ENCODE measurements around the gene LPIN3. TPM values are rescaled to one million over a fixed set of nuclear protein-coding genes. Genes with fewer than 3 reads are reported as not detected.

The LPIN3 gene
- total and polyA plus RNA-seq, 2 experiments from 2014 or later = 6.1 to 9.7 TPM

DNA sequence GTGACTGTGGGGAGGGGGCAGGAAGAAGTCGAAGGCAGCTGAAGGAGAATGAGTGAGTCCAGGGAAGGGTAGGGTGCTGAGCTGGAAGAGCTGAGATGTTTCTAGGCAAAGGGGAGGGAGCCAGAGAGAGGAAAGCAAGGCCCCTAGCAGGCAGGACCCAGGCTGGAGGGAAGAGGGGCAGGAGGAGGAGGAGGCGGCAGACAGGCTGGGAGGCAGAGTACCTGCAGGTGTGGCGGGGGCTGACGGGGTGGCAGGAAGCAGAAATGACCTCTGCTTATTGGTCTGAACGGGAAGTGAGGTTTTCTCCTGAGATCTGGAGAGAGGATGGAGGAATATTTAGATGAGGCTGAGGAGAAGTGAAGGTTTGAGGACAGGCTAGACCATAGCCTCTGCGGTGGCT lies 36.7 kb downstream of the LPIN3 start:
- Mint-ChIP-seq H3K9me3 (peaks cover 9% of the 10 kb centered on the region; the same call in 2 of the 3 replicates), H3K27ac (no peak overlapping the region), H3K4me1 (peaks cover 4% of the 10 kb centered on the region; the same call in 2 of the 3 replicates), H3K27me3 (ENCODE audit: insufficient read depth, low read depth, poor library complexity) (peaks cover 8% of the 10 kb centered on the region), H3K36me3 (ENCODE audit: low read depth) (peaks cover 5% of the 10 kb centered on the region; the same call in 2 of the 3 replicates), H3K4me3 (no peak overlapping the region)
- no peaks in the 10 kb centered on the region for H3K79me2 ChIP-seq (replicated peaks; ENCODE audit: insufficient read depth)
- no peaks in the 10 kb centered on the region for H3K36me3 ChIP-seq (ENCODE audit: insufficient read depth)
- H3K4me3 ChIP-seq = no peak overlapping the region
- DNase-seq (ENCODE audit: low spot score) (no peak), ATAC-seq (no peak)
- H3K9me2 ChIP-seq (ENCODE audit: insufficient read depth) = no peaks in the 10 kb centered on the region
- H3K4me2 ChIP-seq = no peak overlapping the region
- H4K20me1 ChIP-seq (replicated peaks; ENCODE audit: insufficient read depth) = no peaks in the 10 kb centered on the region; the same call in 1 of the 2 replicates
- H3F3A ChIP-seq (replicated peaks; ENCODE audit: low read depth) = no peaks in the 10 kb centered on the region
- H2AFZ ChIP-seq = no peak overlapping the region
- H3K27ac ChIP-seq (ENCODE audit: low read depth) = no peak overlapping the region
- no peaks in the 10 kb centered on the region for H3K4me1 ChIP-seq (ENCODE audit: insufficient read depth)
- H3K27me3 ChIP-seq (ENCODE audit: insufficient read depth) = no peaks in the 10 kb centered on the region
- TF ChIP-seq STAT1 (IDR thresholded peaks at IDR 0.05; ENCODE audit: unreplicated experiment) (no peak), ZNF331 (CRISPR knock-in tag; IDR thresholded peaks at IDR 0.05; ENCODE audit: low read depth) (no peak), POLR2AphosphoS5 (IDR thresholded peaks at IDR 0.05; ENCODE audit: low read depth) (no peak), EZH2phosphoT487 (IDR thresholded peaks at IDR 0.05; ENCODE audit: unreplicated experiment) (no peak), CREB1 (CRISPR knock-in tag; IDR thresholded peaks at IDR 0.05; ENCODE audit: low read depth) (no peak), NANOG (IDR thresholded peaks at IDR 0.05; ENCODE audit: borderline replicate concordance) (no peak), ZNF114 (CRISPR knock-in tag; IDR thresholded peaks at IDR 0.05) (no peak), EZH2 (IDR thresholded peaks at IDR 0.05; ENCODE audit: low read depth, unreplicated experiment) (no peak), JUNB (IDR thresholded peaks at IDR 0.05; ENCODE audit: unreplicated experiment) (no peak)
- TF ChIP-seq, protein P1, sequence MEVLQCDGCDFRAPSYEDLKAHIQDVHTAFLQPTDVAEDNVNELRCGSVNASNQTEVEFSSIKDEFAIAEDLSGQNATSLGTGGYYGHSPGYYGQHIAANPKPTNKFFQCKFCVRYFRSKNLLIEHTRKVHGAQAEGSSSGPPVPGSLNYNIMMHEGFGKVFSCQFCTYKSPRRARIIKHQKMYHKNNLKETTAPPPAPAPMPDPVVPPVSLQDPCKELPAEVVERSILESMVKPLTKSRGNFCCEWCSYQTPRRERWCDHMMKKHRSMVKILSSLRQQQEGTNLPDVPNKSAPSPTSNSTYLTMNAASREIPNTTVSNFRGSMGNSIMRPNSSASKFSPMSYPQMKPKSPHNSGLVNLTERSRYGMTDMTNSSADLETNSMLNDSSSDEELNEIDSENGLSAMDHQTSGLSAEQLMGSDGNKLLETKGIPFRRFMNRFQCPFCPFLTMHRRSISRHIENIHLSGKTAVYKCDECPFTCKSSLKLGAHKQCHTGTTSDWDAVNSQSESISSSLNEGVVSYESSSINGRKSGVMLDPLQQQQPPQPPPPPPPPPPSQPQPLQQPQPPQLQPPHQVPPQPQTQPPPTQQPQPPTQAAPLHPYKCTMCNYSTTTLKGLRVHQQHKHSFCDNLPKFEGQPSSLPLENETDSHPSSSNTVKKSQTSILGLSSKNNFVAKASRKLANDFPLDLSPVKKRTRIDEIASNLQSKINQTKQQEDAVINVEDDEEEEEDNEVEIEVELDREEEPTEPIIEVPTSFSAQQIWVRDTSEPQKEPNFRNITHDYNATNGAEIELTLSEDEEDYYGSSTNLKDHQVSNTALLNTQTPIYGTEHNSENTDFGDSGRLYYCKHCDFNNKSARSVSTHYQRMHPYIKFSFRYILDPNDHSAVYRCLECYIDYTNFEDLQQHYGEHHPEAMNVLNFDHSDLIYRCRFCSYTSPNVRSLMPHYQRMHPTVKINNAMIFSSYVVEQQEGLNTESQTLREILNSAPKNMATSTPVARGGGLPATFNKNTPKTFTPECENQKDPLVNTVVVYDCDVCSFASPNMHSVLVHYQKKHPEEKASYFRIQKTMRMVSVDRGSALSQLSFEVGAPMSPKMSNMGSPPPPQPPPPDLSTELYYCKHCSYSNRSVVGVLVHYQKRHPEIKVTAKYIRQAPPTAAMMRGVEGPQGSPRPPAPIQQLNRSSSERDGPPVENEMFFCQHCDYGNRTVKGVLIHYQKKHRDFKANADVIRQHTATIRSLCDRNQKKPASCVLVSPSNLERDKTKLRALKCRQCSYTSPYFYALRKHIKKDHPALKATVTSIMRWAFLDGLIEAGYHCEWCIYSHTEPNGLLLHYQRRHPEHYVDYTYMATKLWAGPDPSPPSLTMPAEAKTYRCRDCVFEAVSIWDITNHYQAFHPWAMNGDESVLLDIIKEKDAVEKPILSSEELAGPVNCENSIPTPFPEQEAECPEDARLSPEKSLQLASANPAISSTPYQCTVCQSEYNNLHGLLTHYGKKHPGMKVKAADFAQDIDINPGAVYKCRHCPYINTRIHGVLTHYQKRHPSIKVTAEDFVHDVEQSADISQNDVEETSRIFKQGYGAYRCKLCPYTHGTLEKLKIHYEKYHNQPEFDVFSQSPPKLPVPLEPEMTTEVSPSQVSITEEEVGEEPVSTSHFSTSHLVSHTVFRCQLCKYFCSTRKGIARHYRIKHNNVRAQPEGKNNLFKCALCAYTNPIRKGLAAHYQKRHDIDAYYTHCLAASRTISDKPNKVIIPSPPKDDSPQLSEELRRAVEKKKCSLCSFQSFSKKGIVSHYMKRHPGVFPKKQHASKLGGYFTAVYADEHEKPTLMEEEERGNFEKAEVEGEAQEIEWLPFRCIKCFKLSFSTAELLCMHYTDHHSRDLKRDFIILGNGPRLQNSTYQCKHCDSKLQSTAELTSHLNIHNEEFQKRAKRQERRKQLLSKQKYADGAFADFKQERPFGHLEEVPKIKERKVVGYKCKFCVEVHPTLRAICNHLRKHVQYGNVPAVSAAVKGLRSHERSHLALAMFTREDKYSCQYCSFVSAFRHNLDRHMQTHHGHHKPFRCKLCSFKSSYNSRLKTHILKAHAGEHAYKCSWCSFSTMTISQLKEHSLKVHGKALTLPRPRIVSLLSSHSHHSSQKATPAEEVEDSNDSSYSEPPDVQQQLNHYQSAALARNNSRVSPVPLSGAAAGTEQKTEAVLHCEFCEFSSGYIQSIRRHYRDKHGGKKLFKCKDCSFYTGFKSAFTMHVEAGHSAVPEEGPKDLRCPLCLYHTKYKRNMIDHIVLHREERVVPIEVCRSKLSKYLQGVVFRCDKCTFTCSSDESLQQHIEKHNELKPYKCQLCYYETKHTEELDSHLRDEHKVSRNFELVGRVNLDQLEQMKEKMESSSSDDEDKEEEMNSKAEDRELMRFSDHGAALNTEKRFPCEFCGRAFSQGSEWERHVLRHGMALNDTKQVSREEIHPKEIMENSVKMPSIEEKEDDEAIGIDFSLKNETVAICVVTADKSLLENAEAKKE (CRISPR knock-in tag; IDR thresholded peaks at IDR 0.05) = no peak
- TF ChIP-seq, protein P2, sequence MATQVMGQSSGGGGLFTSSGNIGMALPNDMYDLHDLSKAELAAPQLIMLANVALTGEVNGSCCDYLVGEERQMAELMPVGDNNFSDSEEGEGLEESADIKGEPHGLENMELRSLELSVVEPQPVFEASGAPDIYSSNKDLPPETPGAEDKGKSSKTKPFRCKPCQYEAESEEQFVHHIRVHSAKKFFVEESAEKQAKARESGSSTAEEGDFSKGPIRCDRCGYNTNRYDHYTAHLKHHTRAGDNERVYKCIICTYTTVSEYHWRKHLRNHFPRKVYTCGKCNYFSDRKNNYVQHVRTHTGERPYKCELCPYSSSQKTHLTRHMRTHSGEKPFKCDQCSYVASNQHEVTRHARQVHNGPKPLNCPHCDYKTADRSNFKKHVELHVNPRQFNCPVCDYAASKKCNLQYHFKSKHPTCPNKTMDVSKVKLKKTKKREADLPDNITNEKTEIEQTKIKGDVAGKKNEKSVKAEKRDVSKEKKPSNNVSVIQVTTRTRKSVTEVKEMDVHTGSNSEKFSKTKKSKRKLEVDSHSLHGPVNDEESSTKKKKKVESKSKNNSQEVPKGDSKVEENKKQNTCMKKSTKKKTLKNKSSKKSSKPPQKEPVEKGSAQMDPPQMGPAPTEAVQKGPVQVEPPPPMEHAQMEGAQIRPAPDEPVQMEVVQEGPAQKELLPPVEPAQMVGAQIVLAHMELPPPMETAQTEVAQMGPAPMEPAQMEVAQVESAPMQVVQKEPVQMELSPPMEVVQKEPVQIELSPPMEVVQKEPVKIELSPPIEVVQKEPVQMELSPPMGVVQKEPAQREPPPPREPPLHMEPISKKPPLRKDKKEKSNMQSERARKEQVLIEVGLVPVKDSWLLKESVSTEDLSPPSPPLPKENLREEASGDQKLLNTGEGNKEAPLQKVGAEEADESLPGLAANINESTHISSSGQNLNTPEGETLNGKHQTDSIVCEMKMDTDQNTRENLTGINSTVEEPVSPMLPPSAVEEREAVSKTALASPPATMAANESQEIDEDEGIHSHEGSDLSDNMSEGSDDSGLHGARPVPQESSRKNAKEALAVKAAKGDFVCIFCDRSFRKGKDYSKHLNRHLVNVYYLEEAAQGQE (IDR thresholded peaks at IDR 0.05; ENCODE audit: unreplicated experiment) = no peak
- TF ChIP-seq, protein P3, sequence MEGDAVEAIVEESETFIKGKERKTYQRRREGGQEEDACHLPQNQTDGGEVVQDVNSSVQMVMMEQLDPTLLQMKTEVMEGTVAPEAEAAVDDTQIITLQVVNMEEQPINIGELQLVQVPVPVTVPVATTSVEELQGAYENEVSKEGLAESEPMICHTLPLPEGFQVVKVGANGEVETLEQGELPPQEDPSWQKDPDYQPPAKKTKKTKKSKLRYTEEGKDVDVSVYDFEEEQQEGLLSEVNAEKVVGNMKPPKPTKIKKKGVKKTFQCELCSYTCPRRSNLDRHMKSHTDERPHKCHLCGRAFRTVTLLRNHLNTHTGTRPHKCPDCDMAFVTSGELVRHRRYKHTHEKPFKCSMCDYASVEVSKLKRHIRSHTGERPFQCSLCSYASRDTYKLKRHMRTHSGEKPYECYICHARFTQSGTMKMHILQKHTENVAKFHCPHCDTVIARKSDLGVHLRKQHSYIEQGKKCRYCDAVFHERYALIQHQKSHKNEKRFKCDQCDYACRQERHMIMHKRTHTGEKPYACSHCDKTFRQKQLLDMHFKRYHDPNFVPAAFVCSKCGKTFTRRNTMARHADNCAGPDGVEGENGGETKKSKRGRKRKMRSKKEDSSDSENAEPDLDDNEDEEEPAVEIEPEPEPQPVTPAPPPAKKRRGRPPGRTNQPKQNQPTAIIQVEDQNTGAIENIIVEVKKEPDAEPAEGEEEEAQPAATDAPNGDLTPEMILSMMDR (conservative IDR thresholded peaks at IDR 0.05; ENCODE audit: low read depth in 2 of 2) = no peak
- TF ChIP-seq, protein P4, sequence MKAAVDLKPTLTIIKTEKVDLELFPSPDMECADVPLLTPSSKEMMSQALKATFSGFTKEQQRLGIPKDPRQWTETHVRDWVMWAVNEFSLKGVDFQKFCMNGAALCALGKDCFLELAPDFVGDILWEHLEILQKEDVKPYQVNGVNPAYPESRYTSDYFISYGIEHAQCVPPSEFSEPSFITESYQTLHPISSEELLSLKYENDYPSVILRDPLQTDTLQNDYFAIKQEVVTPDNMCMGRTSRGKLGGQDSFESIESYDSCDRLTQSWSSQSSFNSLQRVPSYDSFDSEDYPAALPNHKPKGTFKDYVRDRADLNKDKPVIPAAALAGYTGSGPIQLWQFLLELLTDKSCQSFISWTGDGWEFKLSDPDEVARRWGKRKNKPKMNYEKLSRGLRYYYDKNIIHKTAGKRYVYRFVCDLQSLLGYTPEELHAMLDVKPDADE (IDR thresholded peaks at IDR 0.05) = no peak
